ENCODE data around the gene MAP2K2.
A peak's percentile ranks its signal among the peaks of the same experiment; 100 is the strongest.

The MAP2K2 gene

DNA sequence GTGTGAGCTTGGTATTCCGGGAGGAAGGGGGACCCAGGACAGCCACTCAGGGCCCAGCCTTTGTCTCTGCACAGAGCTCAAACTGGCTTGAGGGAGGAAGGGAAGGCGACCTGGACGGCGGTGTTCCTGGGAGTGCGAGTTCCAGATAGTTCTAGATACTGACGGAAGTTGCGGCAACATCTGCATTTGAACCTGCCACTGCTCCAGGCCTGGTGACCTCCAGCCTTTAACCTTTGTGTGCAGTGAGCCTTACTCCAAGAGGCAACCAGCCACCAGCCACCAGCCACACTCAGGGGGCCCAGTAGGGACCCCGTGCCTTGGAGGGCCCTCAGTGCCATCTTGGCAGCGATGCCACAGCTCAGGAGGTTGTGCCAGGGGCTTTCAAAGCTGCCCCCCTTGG lies 41.8 kb downstream of the MAP2K2 start:
- DNase-seq (ENCODE audit: insufficient read length, low spot score): no peak
- FAIRE-seq: no peak

DNA sequence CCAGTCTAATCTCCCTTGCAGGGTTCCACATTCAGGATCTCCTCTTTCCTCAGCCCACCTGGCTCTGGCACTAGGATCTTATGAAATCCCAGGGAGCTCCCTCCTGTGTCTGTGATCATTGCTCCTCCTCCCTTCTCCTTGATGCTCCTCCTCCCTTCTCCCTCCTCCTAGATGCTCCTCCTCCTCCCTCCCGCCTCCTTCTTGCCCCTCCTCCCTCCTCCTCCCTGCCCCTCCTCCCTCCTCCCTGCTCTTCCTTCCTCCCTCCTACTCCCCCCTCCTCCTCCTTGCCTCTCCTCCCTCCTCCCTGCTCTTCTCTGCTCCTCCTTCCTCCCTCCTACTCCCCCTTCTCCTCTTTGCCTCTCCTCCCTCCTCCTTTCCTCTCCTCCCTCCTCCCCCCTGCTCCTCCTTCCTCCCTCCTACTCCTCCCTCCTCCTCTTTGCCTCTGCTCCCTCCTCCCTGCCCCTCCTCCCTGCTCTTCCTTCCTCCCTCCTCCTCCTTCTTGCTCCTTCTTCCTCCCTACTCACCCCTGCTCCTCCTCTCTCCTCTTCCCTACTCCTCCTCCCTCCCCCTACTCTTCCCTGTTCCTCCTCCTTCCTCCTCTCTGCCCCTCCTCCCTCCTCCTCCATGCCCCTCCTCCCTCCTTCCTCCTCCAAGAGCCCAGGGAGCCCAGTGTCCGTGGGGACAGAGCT lies 42.3 kb downstream of the MAP2K2 start:
- DNase-seq (ENCODE audit: insufficient read length, low spot score): no peak
- FAIRE-seq: no peak

DNA sequence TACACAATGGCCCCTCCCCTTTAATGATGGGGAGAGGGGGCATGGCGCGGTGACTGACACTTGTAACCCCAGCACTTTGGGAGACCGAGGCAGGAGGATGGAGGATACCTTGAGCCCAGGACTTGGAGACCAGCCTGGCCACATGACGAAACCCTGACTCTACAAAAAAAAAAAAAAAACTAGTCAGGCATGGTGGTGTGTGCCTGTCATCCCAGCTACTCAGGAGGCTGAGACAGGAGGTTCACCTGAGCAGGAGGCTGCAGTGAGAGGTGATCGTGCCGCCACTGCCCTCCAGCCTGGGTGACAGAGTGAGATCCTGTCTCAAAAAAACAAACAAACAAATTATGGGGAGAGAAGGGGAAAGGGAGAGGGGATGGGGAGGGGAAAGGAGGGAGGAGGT lies 43.4 kb downstream of the MAP2K2 start:
- no peak for DNase-seq (ENCODE audit: insufficient read length, low spot score)
- no peak for FAIRE-seq

DNA sequence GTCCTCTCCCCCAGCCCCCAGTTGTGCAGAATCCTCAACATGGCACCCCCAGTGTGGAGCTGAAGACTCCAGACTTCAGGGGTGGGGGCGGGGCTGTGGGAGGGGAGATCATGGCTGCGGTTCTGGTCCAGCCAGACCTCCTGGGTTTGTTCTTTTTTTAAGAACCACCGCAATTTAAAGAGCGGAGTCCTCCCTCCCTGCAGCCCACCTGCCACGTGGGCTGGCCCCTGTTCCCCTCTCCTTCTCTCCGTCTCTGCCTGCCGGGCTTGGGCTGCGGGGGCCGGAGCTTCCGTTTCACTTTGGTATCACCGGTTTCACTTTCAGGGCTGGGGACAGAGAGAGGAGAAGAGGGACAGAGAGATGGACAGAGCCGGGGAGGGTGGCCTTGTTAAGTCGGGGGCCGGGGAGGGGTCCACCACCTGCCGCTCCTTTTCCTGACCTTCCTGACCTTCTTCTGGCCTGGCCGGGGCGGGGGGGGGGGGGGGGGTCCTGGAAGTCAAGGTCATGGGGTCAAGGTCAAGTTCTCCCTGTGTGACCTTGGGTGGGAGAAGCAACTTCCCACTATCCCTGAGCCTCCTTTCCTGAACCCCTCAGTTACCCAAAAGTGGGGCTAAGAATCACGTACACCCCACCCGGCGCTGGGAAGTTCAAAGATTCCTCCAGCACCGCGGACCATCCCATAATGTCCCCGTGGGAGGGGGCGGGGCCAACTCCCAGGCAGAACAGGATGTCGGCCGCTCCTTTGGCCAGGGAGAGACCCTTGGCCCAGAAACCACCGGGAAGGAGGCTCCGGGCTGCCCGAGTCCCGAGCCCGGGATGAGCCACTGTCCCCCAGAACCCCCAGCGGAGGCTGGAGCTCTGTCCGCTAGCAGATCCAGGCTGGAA lies 45.9 kb downstream of the MAP2K2 start:
- no peak for DNase-seq (ENCODE audit: insufficient read length, low spot score)
- FAIRE-seq: no peak

DNA sequence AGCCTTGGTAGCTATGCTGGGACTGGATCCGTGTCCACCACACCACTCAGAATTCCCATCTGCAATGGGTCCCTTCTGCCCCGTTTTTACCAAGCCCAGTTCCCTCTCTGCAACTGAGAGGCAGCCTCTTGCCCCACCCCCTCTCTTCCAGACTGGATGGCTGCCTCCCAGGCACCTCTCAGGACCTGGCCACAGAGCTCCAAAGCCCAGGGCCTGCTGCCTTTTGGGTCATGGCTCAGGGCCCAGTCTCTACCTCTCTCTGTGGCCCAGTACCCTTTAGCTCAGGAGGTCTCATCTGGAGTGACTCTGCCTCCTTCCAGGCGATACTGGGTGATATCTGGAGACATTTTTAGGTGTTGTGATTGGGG lies 46.9 kb downstream of the MAP2K2 start:
- DNase-seq (ENCODE audit: insufficient read length, low spot score): no peak
- FAIRE-seq: no peak

DNA sequence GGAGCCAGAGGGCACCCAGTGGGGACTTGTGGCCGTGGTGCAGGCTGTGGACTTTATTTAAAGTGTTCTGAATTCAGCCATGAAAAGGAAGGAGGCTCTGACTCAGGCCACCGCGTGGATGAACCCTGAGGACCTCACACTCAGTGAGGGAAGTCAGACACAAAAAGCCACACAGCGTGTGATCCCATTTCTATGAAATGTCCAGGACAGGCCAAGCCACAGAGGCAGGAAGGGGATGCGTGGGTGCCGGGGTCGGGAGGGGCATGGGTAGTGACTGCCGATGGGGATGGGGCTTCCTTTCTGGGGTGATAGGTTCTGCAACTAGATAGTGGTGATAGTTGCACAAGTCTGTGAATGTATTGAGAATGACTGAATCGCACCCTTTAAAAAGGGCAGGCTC lies 48.5 kb downstream of the MAP2K2 start:
- DNase-seq (ENCODE audit: insufficient read length, low spot score): no peak
- no peak for FAIRE-seq

DNA sequence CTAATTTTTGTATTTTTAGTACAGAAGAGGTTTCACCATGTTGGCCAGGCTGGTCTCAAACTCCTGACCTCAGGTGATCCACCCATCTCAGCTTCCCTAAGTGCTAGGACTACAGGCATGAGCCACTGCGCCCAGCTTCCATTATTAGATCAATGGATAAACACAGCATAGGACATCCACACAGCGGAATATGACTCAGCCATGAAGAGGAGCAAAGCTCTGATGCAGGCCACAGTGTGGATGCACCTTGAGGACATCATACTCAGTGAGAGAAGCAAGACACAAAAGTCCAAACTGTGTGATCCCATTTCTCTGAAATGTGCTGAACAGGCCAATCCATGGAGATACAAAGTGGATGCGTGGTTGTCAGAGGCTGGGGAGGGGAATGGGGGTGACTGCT lies 52.3 kb downstream of the MAP2K2 start:
- DNase-seq (ENCODE audit: insufficient read length, low spot score) (no peak), FAIRE-seq (no peak)

DNA sequence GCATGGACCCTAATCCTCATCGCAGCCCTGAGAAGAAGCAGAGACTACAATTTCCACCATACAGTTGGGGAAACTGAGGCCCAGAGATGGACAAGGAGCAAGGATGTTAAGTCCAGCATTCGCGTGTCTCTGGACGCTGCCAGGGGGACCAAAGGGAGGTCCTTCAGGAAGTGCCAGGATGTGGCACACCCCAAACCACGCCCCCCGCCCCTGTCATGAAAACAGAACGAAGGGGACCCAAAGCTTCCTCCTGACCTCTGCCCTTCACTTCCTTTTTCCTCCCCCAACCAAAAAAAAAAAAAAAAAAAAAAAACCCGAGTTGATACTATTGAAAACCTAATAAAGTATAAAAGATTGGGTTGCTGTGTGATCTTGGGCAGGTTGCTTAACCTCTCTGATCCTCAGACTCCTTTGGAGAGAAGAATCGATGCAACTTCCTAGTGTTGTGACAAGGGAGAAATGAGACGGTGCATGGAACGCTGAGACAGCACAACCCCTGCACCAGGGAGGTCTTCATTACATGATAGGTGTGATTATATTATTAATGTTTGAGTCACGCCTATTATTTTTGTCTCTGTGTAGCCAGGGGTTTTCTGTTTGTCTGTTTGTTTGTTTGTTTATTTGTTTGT lies 54.5 kb downstream of the MAP2K2 start:
- DNase-seq (ENCODE audit: insufficient read length, low spot score): no peak
- FAIRE-seq: no peak

DNA sequence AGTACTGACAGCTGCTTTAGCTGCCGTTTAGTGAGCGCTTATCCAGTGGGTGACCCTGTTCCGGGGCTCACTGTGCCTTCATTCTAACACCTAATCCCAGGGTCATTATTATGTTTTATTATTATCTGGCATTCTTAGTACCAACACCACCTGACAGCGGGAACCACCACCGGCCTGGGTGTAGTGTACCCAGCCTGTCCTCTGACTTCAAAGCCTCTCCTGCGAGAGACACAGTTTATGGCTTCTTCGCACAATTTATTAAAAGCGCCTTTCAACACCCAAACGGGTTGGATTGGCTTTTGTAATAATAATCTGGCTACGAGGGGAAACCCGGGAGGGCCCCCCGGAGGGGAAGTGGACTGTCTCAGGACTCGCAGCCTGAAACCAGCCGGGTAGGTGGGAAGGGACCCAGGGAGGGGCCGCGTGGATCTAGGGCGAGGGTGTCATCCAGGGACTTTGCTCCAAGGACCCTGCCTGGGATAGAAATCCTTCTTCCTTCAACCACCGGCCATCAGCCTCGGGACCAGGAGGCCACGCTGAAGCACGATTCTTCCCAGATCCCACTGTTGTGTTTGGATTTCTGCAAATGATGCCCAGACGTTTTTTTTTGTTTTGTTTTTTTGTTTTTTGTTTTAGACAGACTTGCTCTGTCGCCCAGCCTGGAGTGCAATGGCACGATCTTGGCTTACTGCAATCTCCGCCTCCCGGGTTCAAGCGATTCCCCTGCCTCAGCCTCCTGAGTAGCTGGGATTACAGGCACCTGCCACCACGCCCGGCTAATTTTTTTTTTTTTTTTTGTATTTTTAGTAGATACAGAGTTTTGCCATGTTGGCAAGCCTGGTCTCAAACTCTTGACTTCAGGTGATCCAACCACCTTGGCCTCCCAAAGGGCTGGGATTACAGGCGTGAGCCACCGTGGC lies 55.6 kb downstream of the MAP2K2 start:
- FAIRE-seq (no peak), DNase-seq (ENCODE audit: insufficient read length, low spot score) (no peak)

DNA sequence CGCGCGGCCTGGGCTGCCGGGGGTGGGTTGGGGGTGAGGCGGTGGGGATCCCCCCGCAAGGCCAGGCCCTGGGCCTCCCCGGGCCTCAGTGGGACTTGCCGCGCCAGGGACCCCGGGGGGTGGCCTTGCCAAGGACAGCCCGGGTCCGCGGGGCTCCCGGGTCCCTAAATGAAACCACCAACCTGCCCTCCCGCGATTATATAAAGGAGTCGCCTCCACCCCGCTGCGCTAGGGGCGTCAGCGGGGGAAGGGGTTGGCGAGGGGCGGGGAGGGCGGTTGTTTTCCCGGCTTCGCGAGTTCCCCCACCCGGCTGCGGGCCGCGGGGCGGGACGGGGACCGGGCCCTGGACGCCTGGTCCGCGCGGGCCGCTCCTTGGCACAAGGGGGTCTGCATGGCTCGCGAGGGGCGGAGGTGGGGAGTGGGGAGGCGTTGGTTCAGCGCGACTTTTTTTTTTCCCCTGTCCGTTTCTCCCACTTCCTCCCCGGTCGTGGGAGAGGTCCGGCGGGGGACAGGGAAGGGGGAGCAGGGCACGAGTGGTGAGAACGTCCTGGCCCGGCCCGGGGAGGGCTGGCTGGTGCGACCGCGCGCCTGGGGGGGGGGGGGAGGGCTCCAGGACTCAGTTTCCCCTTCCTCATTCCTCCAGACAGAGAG lies 56.4 kb downstream of the MAP2K2 start:
- no peak for FAIRE-seq
- DNase-seq (ENCODE audit: insufficient read length, low spot score): no peak

DNA sequence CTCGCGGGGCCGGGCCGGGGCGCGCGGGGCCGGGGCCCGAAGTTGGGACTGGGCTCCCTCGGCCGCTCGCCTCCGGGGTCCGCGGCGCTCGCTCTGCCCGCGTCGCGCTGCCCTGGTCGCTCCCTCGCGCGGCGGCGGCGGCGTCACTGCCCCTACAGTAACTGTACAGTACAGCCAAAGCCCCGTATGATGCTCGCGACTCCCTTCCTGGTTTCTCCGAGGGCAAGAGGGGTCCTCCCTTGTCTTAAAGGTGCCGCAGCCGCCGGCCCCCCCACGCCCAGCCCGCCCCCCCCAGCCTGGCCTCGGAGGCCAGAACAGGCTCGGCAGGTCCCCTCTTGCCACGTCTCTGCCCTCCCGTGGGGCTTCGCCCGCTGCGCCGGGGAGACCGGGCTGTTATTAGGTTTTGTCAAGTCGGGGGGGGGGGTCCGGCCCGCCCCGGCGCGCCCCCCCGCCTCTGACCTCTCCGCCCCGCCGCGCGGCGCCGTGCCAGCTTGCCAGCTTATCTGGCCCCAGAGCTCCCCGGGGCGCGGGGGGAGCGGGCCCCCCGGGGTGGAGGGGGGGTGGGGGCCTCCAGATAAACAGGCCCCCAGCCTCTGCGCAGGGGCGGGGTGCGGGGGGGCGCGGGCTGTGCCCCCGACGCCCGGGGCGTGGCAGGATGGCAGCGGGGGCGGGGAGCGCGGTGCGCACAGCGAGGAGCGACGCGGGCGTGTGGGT lies 57.1 kb downstream of the MAP2K2 start, which contains the start of gene ZBTB7A:
Gene ZBTB7A (minus strand): TSS at position 218 of the 714 bp plus-strand sequence. CDS start 11,667 bp downstream, outside the sequence.
- FAIRE-seq: no peak
- peak; percentile 68 for DNase-seq (ENCODE audit: insufficient read length, low spot score)

DNA sequence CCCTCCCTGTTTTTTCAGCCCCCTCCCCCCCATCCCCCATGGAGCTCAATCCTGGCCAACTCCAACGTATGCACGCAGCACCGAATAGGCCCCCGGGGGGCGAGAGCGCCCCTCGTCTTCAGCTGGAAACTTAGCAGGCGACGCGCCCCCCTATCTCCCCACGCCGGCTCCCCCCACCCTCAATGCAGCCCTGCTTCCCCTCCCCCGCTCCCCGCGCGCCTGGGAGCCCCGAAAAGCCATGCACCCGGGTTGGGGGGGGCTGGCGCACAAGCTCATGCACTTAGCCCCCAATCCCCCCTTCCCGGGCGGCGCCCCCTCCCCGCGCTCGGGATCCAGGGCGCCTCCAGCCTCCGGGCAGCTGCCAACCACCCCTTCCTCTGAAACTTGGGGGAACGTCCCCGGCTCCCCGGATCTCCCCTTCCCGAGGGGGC lies 57.7 kb downstream of the MAP2K2 start:
- FAIRE-seq (no peak), DNase-seq (ENCODE audit: insufficient read length, low spot score) (no peak)

DNA sequence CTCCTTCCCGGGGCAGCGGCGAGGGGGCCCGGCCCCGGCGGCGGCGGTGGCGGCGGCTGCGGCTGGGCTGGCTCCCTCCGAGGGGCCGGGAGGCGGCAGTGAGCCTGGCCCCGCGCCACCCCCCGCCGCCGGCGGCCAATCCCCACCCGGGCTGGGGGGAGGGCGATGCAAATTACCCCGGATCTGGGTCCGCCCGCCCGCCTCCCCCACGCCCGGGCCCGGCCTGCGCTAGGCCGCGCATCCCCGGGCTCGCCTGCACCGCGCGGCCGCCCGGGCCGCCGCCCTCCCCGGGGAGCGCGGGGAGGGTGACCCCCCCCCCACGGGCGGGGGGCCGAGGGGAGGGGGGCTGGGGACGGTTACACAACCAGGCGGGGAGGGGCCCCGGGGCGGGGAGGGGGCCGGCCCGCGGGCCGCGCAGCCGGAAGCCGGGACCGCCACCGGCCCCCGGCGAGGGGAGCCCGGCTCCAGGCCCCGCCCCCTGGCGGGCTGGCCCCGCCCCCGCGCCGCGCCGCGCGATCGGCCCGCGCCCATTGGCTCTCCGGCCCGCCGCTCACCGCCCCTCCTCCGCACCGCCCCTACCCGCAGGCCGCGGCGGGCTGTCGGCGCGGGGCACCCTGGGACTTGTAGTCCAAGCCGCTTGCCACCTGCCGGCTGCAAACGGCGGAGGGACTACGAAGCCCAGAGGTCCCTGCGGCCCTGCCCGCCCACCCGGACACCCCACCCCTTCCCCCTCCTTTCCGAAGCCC lies 58.3 kb downstream of the MAP2K2 start:
- FAIRE-seq (peak; percentile 95), DNase-seq (ENCODE audit: insufficient read length, low spot score) (peak; percentile 85)

DNA sequence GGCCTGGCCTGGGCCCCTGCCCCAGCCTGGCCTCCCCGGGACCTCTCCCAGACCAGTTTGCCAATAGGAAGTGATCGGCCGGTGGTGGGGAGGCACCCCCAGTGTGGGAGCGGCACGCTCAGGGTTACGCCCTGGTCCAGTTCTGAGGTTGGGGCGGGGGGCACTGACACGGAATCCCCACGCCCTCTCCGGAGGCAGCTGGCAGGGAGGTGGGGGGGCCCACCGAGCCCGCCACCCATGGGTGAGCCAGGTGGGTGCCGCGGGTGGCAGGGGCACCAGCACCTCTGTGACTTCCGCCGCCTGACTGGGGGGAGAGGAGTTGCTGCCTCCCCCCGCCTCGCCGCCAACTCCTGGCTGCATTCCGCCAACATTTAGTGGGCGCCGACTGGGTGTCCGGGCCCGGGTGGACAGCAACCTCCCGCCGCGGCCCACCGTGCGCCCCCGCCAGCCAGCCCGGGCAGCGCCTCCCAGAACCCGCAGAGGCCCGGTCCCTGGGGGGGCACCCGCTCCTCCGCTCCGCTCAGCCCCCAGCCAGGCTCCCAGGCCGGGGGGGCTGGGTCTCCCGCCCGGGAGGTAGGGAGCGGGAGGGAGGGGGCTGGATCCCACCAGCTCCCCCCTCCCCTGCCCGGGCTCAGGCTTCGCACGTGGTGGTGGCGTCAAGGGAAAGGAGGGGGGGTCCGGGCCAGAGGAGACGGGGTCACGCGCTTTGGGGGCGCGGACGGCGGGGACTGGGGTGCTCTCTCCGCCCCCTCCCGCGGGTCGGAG lies 59.2 kb downstream of the MAP2K2 start:
- FAIRE-seq: peak; percentile 57

DNA sequence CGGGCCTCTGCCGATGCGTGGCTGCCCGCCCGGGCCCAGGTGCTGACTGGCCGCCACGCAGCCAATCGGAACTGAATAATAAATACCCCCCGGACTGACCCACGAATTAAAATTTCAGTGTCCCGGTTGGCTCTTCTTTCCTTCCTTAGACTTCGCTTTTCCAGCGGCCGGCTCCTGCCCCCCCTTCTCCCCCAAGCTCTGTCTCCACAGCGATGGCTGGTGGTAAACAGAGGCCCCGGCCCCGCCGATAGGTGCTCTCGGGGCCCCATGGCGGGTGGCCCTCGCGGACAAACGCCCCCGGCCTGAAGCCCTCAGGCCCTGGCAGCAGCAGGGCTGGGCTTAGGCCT lies 59.8 kb downstream of the MAP2K2 start:
- DNase-seq (ENCODE audit: insufficient read length, low spot score) (no peak), FAIRE-seq (no peak)

More for the DNA sequence above, 59.2 kb downstream of the MAP2K2 start:
- no peak for DNase-seq (ENCODE audit: insufficient read length, low spot score)

DNA sequence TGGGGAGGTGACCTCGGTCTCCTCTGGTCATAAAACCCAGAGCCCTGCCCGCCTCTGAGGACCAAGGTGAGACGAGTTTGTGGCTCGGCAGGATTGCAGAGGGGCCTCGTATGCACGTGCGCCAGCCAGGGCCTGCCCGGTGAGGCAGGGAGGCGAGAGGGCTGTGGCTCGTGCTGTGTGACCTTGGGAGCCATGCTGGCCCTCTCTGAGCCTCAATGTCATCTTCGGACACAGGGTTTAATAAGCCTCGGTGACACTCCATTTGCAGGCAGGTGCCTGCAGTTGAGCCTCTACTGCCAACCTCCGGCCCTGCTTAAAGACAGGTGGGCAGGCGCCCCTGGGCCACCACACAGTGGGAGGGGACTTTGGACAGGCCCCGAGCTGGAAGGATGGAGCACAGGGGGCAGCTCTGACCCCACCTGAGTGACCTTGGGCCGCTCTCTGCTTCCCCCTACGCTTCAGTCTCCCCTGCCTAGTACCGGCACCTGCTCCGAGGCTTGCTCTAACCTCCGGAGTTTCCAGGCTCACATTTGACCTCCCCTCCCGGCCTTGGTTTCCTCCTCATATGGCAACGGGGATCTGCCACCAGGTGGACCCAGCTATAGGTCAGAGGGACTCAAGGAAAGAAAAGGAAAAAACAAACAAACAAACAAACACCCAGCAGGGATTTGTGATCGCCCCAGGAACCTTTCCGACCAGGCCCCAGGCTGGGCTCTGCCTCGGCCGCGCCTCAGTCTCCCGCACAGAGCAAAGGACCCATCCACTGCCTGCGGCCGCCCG lies 60.4 kb downstream of the MAP2K2 start:
- FAIRE-seq (no peak), DNase-seq (ENCODE audit: insufficient read length, low spot score) (no peak)

Measured in HTR-8/SVneo (cell line).